GM12878 (cell line): ENCODE results near the gene PPDPF. TPM values are rescaled to one million over a fixed set of nuclear protein-coding genes. Genes with fewer than 3 reads are reported as not detected.

ENCODE experiments used
- ATAC-seq: fragments of 200-7000 bp; cut with Tn5 transposase; 3 replicates; pipeline ENCODE4 v1.9.1; 2020; ENCODE audit warnings: mild to moderate bottlenecking, moderate library complexity
- BruUV-seq: library from RNA; stranded (reverse); fragments of 400-500 nt; replicated peaks from 2 replicates; lab custom pipeline; 2021; lab: Mats Ljungman, UMichigan
- CTCF ChIA-PET: fragments of 300-600 bp; sonication (Branson Sonifier 250); formaldehyde crosslinking; extraction: SDS; loops from one replicate; lab custom pipeline; 2021; ENCODE audit warnings: inconsistent platforms; lab: Yijun Ruan, JAX
- POLR2A ChIA-PET: fragments of 350-600 bp; formaldehyde crosslinking; extraction: SDS; loops from one replicate; lab custom pipeline; 2021; ENCODE audit warnings: inconsistent platforms; lab: Charles Lee
- RAD21 ChIA-PET: fragments of 300-600 bp; sonication (Branson Sonifier 250); formaldehyde crosslinking; loops from one replicate; lab custom pipeline; 2023; ENCODE audit warnings: antibody characterized with exemption; ENCODE audit not compliant: unreplicated experiment; lab: Charles Lee
- SMC1A ChIA-PET: fragments of 300-600 bp; sonication (Branson Sonifier 250); formaldehyde crosslinking; loops from one replicate; lab custom pipeline; 2023; ENCODE audit not compliant: unreplicated experiment, uncharacterized antibody; lab: Charles Lee
- DNase-seq: peaks from one replicate; pipeline ENCODE4 v3.0.0-alpha.2; 2011; ENCODE audit warnings: low read depth, low spot score
- FAIRE-seq: peaks from 3 replicates; lab custom pipeline; 2011; peaks lifted over from hg19 to GRCh38; lab: Jason Lieb, UNC
- H2AFZ ChIP-seq: 2 replicates; pipeline ENCODE4 v1.6.0; 2011; ENCODE audit warnings: low read depth, low read length, control low read depth; ENCODE audit not compliant: control insufficient read depth
- H3K27ac ChIP-seq: 2 replicates; pipeline ENCODE4 v1.5.1; 2011; ENCODE audit warnings: control low read depth; ENCODE audit not compliant: control insufficient read depth, insufficient read depth
- H3K27me3 ChIP-seq, 2 experiments: replicated peaks in 1 of 2; 2 replicates each; pipeline versions ENCODE4 v1.6.0 to v1.6.1; 2011; ENCODE audit warnings: low read length in 1 of 2; ENCODE audit not compliant: control insufficient read depth in 2 of 2, insufficient read depth in 2 of 2
- H3K36me3 ChIP-seq, 2 experiments: 2 replicates each; pipeline ENCODE4 v1.5.1; 2011; ENCODE audit warnings: low read length in 1 of 2; ENCODE audit not compliant: control insufficient read depth in 2 of 2, insufficient read depth in 2 of 2
- H3K4me1 ChIP-seq: 2 replicates; pipeline ENCODE4 v1.6.1; 2011; ENCODE audit warnings: mild to moderate bottlenecking, low read length, moderate library complexity, mixed read lengths; ENCODE audit not compliant: control insufficient read depth, insufficient read depth
- H3K4me2 ChIP-seq: 2 replicates; pipeline ENCODE4 v1.6.0; 2011; ENCODE audit warnings: control low read depth; ENCODE audit not compliant: control insufficient read depth, insufficient read depth
- H3K4me3 ChIP-seq: fragments of 200-600 bp; sonication (generic); 2 replicates; pipeline ENCODE4 v1.5.1; 2016
- H3K79me2 ChIP-seq: 2 replicates; pipeline ENCODE4 v1.6.0; 2011; ENCODE audit warnings: low read length; ENCODE audit not compliant: control insufficient read depth, insufficient read depth
- H3K9ac ChIP-seq: 2 replicates; pipeline ENCODE4 v1.8.0; 2011; ENCODE audit warnings: low read length, control low read depth, mixed read lengths; ENCODE audit not compliant: control insufficient read depth, insufficient read depth
- H3K9me3 ChIP-seq: replicated peaks from 3 replicates; pipeline ENCODE4 v1.5.1; 2011; ENCODE audit warnings: mild to moderate bottlenecking, low read length; ENCODE audit not compliant: control insufficient read depth, insufficient read depth
- H4K20me1 ChIP-seq: 2 replicates; pipeline ENCODE4 v1.6.0; 2011; ENCODE audit not compliant: control insufficient read depth, insufficient read depth
- EED ChIP-seq: sonication (generic); IDR thresholded peaks from 2 replicates; pipeline ENCODE4 v1.6.1; 2016; ENCODE audit warnings: antibody characterized with exemption, low read depth
- MEF2B ChIP-seq: fragments of 450-650 bp; IDR thresholded peaks from 2 replicates; pipeline ENCODE4 v1.6.1; 2018; ENCODE audit warnings: mild to moderate bottlenecking, moderate library complexity; ENCODE audit not compliant: partially characterized antibody, poor library complexity, severe bottlenecking
- TARDBP ChIP-seq: IDR thresholded peaks from 2 replicates; pipeline ENCODE4 v1.6.1; 2016; ENCODE audit warnings: borderline replicate concordance
- WGBS: methylation state at CpG from one replicate; pipeline ENCODE4 v1.1.6; 2016; ENCODE audit warnings: low lambda C conversion rate; ENCODE audit not compliant: insufficient replicate concordance, insufficient coverage; ENCODE audit errors: missing lambda C conversion rate; 5-methylcytosine and 5-hydroxymethylcytosine counted together
- in situ Hi-C: fragments of 300-500 bp; cut with MboI; formaldehyde crosslinking; loops from 9 replicates; pipeline ENCODE4 v1.14.3; 2018; ENCODE audit warnings: mixed read lengths
- intact Hi-C: fragments of 100-400 bp; cut with micrococcal nuclease; formaldehyde crosslinking; loops from one replicate; pipeline ENCODE4 v1.14.2; 2022; ENCODE audit not compliant: unreplicated experiment
- polyA plus RNA-seq, 11 experiments: library from polyadenylated mRNA; depleted of rRNA in 4 of 11; unstranded in 6 of 11; stranded (reverse) in 5 of 11; fragments of >200 nt; fragmentation: Nextera tagmentation in 4 of 11; fragmentation: Illumina TruSeq in 1 of 11; extraction: Ambion mirVana in 4 of 11; extraction: Trizol in 1 of 11; gene quantifications; 1 replicate in 1 of 11; 2 replicates in 10 of 11; pipeline versions ENCODE4 v1.2.1 to v1.2.3, GENCODE V29; 2011 to 2016; ENCODE audit warnings: inconsistent platforms in 2 of 11, missing spikeins in 2 of 11, low read depth in 1 of 11
- total RNA-seq, 4 experiments: library from RNA; depleted of rRNA in 3 of 4; stranded (reverse); fragments of >200 nt in 3 of 4; fragmentation: Illumina TruSeq in 1 of 4; extraction: Trizol in 1 of 4; gene quantifications; 2 replicates each; pipeline versions ENCODE4 v1.2.1 to v1.2.3, GENCODE V29; 2013 to 2021
- TF ChIP-seq, protein P1 (sequence below): fragments of 450-650 bp; IDR thresholded peaks from 2 replicates; pipeline ENCODE4 v1.6.1; 2017; ENCODE audit warnings: mild to moderate bottlenecking, moderate library complexity

PPDPF gene
- total and polyA plus RNA-seq, 10 of the 15 experiments (the other 5 are each of a cell fraction or from before 2014, with no cell fraction given), result 0.32 to 154 (median 22.8) TPM

GRCh38 chr20:63504642-63505041 is 15.9 kb upstream of the PPDPF start:
- FAIRE-seq (no peak), ATAC-seq (no peak), DNase-seq (no peak)
- 55% methylated on average over 9 of the region's 9 CpGs for WGBS
- H4K20me1 ChIP-seq, result no peaks in the 10 kb centered on the region
- no peak overlapping the region for H3K4me2 ChIP-seq
- POLR2A ChIA-PET, result no interaction called here
- H3K79me2 ChIP-seq, result no peaks in the 10 kb centered on the region
- TF ChIP-seq MEF2B (no peak), TARDBP (no peak), EED (no peak)
- TF ChIP-seq, protein P1, sequence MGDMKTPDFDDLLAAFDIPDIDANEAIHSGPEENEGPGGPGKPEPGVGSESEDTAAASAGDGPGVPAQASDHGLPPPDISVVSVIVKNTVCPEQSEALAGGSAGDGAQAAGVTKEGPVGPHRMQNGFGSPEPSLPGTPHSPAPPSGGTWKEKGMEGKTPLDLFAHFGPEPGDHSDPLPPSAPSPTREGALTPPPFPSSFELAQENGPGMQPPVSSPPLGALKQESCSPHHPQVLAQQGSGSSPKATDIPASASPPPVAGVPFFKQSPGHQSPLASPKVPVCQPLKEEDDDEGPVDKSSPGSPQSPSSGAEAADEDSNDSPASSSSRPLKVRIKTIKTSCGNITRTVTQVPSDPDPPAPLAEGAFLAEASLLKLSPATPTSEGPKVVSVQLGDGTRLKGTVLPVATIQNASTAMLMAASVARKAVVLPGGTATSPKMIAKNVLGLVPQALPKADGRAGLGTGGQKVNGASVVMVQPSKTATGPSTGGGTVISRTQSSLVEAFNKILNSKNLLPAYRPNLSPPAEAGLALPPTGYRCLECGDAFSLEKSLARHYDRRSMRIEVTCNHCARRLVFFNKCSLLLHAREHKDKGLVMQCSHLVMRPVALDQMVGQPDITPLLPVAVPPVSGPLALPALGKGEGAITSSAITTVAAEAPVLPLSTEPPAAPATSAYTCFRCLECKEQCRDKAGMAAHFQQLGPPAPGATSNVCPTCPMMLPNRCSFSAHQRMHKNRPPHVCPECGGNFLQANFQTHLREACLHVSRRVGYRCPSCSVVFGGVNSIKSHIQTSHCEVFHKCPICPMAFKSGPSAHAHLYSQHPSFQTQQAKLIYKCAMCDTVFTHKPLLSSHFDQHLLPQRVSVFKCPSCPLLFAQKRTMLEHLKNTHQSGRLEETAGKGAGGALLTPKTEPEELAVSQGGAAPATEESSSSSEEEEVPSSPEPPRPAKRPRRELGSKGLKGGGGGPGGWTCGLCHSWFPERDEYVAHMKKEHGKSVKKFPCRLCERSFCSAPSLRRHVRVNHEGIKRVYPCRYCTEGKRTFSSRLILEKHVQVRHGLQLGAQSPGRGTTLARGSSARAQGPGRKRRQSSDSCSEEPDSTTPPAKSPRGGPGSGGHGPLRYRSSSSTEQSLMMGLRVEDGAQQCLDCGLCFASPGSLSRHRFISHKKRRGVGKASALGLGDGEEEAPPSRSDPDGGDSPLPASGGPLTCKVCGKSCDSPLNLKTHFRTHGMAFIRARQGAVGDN, result no peak
- TF ChIP-seq, all 136 proteins: peak for 0
- no peak overlapping the region for H3K27ac ChIP-seq
- no peaks in the 10 kb centered on the region; the same call in 2 of the 3 replicates for H3K9me3 ChIP-seq
- in situ Hi-C loops (no loop called here), intact Hi-C loops (no loop called here)
- no peaks in the 10 kb centered on the region for H3K36me3 ChIP-seq
- no peaks in the 10 kb centered on the region; a peak in 2 of 4 replicates for H3K27me3 ChIP-seq
- ChIA-PET SMC1A (no interaction called here), CTCF (interaction anchor here (1.0 to 1.2 kb wide), 2 partner anchors 8 to 33 kb away, joined by 3 to 5 read pairs; no protein-coding TSS in a partner anchor), RAD21 (no interaction called here)
- no peaks in the 10 kb centered on the region for H3K4me1 ChIP-seq
- H3K4me3 ChIP-seq, result no peak overlapping the region
- no peak overlapping the region for H2AFZ ChIP-seq
- no TSS peak for BruUV-seq
- H3K9ac ChIP-seq, result no peak overlapping the region
